ENCODE results near the gene DLX5.

Gene DLX5

GRCh38 chr7:97018126-97018601 lies 6.5 kb downstream of the DLX5 start:
- no peak for FAIRE-seq

GRCh38 chr7:97017192-97018125 lies 7.2 kb downstream of the DLX5 start:
- no peak for FAIRE-seq

GRCh38 chr7:97016381-97017191 lies 8.0 kb downstream of the DLX5 start:
- FAIRE-seq = no peak

- FAIRE-seq = no peak
Measured at GRCh38 chr7:97015756-97016380, 8.8 kb downstream of the DLX5 start.

GRCh38 chr7:97015279-97015678 lies 9.4 kb downstream of the DLX5 start:
- FAIRE-seq = no peak

- FAIRE-seq = no peak
Measured at GRCh38 chr7:97014145-97014750, 10.4 kb downstream of the DLX5 start.

- no peak for FAIRE-seq
Measured at GRCh38 chr7:97013845-97014134, 10.8 kb downstream of the DLX5 start.

GRCh38 chr7:97013134-97013844 lies 11.3 kb downstream of the DLX5 start:
- no peak for FAIRE-seq

GRCh38 chr7:97012365-97013133 lies 12.1 kb downstream of the DLX5 start:
- FAIRE-seq = no peak

- no peak for FAIRE-seq
Measured at GRCh38 chr7:97011536-97012364, 12.9 kb downstream of the DLX5 start.

GRCh38 chr7:97011104-97011503 lies 13.5 kb downstream of the DLX5 start:
- no peak for FAIRE-seq

GRCh38 chr7:97009753-97010732 lies 14.6 kb downstream of the DLX5 start:
- no peak for FAIRE-seq

GRCh38 chr7:97008275-97008917 lies 16.2 kb downstream of the DLX5 start:
- FAIRE-seq = no peak

GRCh38 chr7:97007583-97007861 lies 17.1 kb downstream of the DLX5 start:
- no peak for FAIRE-seq

- no peak for FAIRE-seq
Measured at GRCh38 chr7:97006816-97007582, 17.6 kb downstream of the DLX5 start.

- no peak for FAIRE-seq
Measured at GRCh38 chr7:97006055-97006815, 18.4 kb downstream of the DLX5 start.
